HepG2 (cell line): ENCODE results near the gene GSK3B.

ENCODE experiments used
- BHLHE40 ChIP-seq: IDR thresholded peaks from 2 replicates; pipeline ENCODE4 v1.6.1; 2011; ENCODE audit warnings: low read length, improper control_type of control experiment
- EZH2 ChIP-seq: conservative IDR thresholded peaks from 2 replicates; pipeline ENCODE4 v1.6.1; 2012; ENCODE audit warnings: mild to moderate bottlenecking, low read depth, low read length, moderate library complexity
- MAFK ChIP-seq, 2 experiments: IDR thresholded peaks in 1 of 2; conservative IDR thresholded peaks in 1 of 2; 2 replicates each; pipeline ENCODE4 v1.6.1; 2011; ENCODE audit warnings: improper control_type of control experiment in 2 of 2, low read length in 2 of 2
- NKX3-1 ChIP-seq: sonication (generic); formaldehyde crosslinking; IDR thresholded peaks from 2 replicates; pipeline ENCODE4 v1.5.0; 2020; ENCODE audit warnings: missing genetic modification reagents
- POLR2A ChIP-seq, 2 experiments: IDR thresholded peaks; 2 replicates each; pipeline ENCODE4 v1.6.1; 2011; ENCODE audit warnings: low read depth in 2 of 2, low read length in 2 of 2, mild to moderate bottlenecking in 1 of 2, moderate library complexity in 1 of 2; ENCODE audit not compliant: insufficient read depth in 1 of 2
- TAF1 ChIP-seq: sonication (generic); formaldehyde crosslinking; IDR thresholded peaks from 2 replicates; pipeline ENCODE4 v1.4.0; 2020; ENCODE audit warnings: missing genetic modification reagents
- TBL1XR1 ChIP-seq: fragments of 150-350 bp; IDR thresholded peaks from 2 replicates; pipeline ENCODE4 v1.6.1; 2014; ENCODE audit warnings: borderline replicate concordance, low read length; ENCODE audit not compliant: partially characterized antibody
- TCF7 ChIP-seq: sonication (generic); IDR thresholded peaks from 2 replicates; pipeline ENCODE4 v1.6.1; 2016; ENCODE audit warnings: antibody characterized with exemption, low read depth
- YY1 ChIP-seq: IDR thresholded peaks from 2 replicates; pipeline ENCODE4 v1.6.1; 2011; ENCODE audit warnings: low read length, low read depth, moderate library complexity, mild to moderate bottlenecking; ENCODE audit not compliant: insufficient read depth, insufficient replicate concordance
- TF ChIP-seq, protein P1 (sequence below): sonication (generic); formaldehyde crosslinking; IDR thresholded peaks from 2 replicates; pipeline ENCODE4 v1.5.1; 2020; ENCODE audit warnings: missing genetic modification reagents, mild to moderate bottlenecking, borderline replicate concordance
- TF ChIP-seq, protein P2 (sequence below): sonication (generic); formaldehyde crosslinking; conservative IDR thresholded peaks from 2 replicates; pipeline ENCODE4 v1.4.0; 2020; ENCODE audit warnings: missing genetic modification reagents
- TF ChIP-seq, protein P3 (sequence below): sonication (generic); formaldehyde crosslinking; IDR thresholded peaks from 2 replicates; pipeline ENCODE4 v1.8.1; 2023; ENCODE audit warnings: missing genetic modification reagents, inconsistent platforms, borderline replicate concordance
- TF ChIP-seq, protein P4 (sequence below): sonication (generic); formaldehyde crosslinking; conservative IDR thresholded peaks from 2 replicates; pipeline ENCODE4 v1.4.0; 2020; ENCODE audit warnings: missing genetic modification reagents
- TF ChIP-seq, protein P5 (sequence below): sonication (generic); formaldehyde crosslinking; IDR thresholded peaks from 2 replicates; pipeline ENCODE4 v1.4.0; 2020; ENCODE audit warnings: missing genetic modification reagents

DNA sequence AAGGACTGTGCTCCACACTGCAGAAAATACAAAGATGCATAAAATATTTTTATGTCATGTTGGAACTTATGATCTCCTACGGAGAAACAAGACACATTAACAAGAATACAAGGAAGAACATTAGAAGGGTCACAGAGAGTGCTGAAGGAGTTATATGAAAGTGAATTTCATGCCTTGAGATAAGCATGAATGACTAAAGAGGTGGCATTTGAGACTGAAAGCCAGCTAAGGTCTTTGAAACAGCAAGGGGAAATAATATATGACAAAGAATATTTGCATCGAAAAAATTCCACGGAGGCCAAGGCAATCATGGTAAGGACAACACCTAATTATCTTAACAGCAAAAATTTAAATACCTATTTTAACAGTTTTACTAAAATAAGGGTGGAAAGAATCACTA, 12.5 kb downstream of the GSK3B start:
- TF ChIP-seq, protein P1, sequence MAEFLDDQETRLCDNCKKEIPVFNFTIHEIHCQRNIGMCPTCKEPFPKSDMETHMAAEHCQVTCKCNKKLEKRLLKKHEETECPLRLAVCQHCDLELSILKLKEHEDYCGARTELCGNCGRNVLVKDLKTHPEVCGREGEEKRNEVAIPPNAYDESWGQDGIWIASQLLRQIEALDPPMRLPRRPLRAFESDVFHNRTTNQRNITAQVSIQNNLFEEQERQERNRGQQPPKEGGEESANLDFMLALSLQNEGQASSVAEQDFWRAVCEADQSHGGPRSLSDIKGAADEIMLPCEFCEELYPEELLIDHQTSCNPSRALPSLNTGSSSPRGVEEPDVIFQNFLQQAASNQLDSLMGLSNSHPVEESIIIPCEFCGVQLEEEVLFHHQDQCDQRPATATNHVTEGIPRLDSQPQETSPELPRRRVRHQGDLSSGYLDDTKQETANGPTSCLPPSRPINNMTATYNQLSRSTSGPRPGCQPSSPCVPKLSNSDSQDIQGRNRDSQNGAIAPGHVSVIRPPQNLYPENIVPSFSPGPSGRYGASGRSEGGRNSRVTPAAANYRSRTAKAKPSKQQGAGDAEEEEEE (CRISPR knock-in tag): no peak
- TF ChIP-seq EZH2 (no peak), TAF1 (CRISPR knock-in tag) (no peak), TBL1XR1 (no peak), NKX3-1 (CRISPR knock-in tag) (no peak), MAFK (conservative IDR thresholded peaks at IDR 0.05 in 1 of 2, IDR thresholded peaks at IDR 0.05 in 1 of 2; ENCODE audit: low read length in 2 of 2) (no peak), YY1 (no peak), TCF7 (no peak), POLR2A (IDR thresholded peaks at IDR 0.05; ENCODE audit: insufficient read depth in 1 of 2, low read depth in 2 of 2, low read length in 2 of 2) (no peak), BHLHE40 (no peak)
- TF ChIP-seq, protein P2, sequence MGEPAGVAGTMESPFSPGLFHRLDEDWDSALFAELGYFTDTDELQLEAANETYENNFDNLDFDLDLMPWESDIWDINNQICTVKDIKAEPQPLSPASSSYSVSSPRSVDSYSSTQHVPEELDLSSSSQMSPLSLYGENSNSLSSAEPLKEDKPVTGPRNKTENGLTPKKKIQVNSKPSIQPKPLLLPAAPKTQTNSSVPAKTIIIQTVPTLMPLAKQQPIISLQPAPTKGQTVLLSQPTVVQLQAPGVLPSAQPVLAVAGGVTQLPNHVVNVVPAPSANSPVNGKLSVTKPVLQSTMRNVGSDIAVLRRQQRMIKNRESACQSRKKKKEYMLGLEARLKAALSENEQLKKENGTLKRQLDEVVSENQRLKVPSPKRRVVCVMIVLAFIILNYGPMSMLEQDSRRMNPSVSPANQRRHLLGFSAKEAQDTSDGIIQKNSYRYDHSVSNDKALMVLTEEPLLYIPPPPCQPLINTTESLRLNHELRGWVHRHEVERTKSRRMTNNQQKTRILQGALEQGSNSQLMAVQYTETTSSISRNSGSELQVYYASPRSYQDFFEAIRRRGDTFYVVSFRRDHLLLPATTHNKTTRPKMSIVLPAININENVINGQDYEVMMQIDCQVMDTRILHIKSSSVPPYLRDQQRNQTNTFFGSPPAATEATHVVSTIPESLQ: no peak
- TF ChIP-seq, protein P3, sequence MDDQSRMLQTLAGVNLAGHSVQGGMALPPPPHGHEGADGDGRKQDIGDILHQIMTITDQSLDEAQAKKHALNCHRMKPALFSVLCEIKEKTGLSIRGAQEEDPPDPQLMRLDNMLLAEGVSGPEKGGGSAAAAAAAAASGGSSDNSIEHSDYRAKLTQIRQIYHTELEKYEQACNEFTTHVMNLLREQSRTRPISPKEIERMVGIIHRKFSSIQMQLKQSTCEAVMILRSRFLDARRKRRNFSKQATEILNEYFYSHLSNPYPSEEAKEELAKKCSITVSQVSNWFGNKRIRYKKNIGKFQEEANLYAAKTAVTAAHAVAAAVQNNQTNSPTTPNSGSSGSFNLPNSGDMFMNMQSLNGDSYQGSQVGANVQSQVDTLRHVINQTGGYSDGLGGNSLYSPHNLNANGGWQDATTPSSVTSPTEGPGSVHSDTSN: no peak
- TF ChIP-seq, protein P4, sequence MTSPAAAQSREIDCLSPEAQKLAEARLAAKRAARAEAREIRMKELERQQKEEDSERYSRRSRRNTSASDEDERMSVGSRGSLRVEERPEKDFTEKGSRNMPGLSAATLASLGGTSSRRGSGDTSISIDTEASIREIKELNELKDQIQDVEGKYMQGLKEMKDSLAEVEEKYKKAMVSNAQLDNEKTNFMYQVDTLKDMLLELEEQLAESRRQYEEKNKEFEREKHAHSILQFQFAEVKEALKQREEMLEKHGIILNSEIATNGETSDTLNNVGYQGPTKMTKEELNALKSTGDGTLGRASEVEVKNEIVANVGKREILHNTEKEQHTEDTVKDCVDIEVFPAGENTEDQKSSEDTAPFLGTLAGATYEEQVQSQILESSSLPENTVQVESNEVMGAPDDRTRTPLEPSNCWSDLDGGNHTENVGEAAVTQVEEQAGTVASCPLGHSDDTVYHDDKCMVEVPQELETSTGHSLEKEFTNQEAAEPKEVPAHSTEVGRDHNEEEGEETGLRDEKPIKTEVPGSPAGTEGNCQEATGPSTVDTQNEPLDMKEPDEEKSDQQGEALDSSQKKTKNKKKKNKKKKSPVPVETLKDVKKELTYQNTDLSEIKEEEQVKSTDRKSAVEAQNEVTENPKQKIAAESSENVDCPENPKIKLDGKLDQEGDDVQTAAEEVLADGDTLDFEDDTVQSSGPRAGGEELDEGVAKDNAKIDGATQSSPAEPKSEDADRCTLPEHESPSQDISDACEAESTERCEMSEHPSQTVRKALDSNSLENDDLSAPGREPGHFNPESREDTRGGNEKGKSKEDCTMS (CRISPR knock-in tag): no peak
- TF ChIP-seq, protein P5, sequence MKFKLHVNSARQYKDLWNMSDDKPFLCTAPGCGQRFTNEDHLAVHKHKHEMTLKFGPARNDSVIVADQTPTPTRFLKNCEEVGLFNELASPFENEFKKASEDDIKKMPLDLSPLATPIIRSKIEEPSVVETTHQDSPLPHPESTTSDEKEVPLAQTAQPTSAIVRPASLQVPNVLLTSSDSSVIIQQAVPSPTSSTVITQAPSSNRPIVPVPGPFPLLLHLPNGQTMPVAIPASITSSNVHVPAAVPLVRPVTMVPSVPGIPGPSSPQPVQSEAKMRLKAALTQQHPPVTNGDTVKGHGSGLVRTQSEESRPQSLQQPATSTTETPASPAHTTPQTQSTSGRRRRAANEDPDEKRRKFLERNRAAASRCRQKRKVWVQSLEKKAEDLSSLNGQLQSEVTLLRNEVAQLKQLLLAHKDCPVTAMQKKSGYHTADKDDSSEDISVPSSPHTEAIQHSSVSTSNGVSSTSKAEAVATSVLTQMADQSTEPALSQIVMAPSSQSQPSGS (CRISPR knock-in tag): no peak
